Stimulated activated CD4-positive, alpha-beta T cell treated with anti-CD3 and anti-CD28 coated beads, Interleukin-12 subunit alpha, Interleukin-12 subunit beta, amount 100 ng/mL, for 48 hours (primary cell): Measurements from ENCODE around the gene CCDC9.
"Not testable (repeated sequence)": the region's sequence is repeated elsewhere in the genome, so short reads cannot be mapped to it uniquely, and the experiment has no call there.

Experiments
- DNase-seq, 3 donors: peaks; one replicate each; pipeline ENCODE4 v3.0.0-alpha.2; 2020; ENCODE audit warnings: low read depth in 2 of 3, low spot score in 1 of 3

Gene CCDC9

DNA sequence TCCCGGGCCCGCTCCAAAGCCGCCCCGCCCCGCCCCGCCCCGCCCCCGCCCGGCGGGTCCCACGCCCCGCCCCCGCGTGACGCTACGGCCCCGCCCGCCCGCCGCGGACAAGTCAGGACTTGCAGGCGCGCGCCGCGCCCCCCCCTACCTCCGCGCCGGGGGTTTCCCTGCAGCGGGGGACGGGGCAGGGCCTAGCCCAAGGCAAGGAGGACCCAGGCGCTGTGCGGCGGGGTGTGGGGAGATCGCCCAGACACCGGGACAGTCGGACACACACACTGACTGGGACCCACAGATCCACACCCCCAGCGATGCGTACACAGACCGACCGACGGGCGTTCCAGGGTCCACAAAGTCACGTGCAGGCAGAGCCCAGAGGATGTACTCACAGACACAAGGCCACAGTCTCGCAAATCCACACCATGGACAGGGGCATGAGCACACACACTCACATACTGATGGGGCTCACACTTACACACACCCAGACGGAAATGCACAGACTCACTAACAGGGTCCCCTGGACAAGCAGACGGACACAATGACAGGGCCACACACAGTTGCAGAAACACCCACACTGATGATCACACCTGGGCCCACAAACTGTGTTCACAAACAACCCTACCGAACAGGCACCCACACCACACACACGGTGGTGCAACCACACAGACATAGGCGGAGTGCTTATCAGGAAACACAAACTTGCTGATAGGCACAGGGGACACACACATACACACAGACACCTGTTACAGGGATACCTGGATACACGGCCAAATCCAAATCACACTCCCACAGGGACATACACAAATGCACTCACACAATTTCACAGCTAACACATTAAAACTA, 24.9 kb upstream of the CCDC9 start:
- DNase-seq: peak; percentile 69 to 86 (median 76)

DNA sequence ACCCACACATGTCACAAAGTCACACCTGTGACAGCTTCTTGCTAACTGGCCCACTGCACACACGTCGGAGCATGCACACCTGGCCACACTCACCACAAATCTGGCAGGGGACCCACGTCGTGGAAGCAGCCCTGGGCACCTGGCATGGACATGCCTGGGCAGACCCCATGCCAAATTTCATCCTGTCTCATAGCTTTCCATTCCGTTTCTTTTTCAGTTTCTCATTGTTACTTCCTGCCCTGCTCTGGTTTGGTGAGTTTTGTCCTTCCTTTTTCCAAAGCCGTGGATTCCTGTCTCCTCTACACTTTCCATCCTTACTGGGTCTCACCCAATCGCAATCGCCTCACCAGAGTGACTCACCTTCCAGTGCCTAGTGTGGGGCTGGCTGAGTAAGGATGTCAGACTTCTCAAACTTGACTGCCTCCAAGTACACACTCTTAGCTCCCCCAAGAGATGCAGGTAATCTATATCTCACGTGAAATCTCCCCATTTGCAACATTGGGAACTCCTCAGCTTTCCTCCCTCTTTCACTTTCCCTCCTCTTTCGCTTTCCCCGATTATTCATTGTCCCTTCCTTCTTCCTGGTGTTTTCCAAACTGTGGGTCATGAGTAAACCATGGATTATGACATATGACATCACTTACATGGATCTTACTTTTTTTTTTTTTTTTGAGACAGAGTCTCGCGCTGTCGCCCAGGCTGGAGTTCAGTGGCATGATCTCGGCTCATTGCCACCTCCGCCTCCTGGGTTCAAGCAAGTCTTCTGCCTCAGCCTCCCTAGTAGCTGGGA, 23.7 kb upstream of the CCDC9 start:
- no peak for DNase-seq

DNA sequence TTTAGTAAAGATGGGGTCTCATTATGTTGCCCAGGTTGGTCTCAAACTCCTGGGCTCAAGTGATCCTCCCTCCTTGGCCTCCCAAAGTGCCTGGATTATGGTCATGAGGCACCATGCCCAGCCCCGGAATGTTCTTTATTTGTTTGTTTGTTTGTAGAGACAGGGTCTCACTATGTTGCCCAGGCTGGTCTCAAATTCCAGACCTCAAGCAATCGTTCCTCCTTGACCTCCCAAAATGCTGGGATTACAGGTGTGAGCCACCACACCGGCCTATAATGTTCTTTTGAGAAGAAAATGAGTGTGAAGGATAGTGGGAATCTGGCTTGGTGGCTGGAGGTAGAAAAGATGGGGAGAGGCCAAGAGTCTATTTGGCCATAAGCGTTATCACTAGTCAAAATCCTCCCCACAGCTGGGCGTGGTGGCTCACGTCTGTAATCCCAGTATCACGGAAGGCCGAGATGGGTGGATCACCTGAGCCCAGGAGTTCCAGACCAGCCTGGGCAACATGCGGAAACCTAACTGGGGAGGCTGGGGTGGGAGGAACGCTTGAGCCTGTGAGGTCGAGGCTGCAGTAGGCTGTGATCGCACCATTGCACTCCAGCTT, 20.2 kb upstream of the CCDC9 start:
- no peak for DNase-seq

DNA sequence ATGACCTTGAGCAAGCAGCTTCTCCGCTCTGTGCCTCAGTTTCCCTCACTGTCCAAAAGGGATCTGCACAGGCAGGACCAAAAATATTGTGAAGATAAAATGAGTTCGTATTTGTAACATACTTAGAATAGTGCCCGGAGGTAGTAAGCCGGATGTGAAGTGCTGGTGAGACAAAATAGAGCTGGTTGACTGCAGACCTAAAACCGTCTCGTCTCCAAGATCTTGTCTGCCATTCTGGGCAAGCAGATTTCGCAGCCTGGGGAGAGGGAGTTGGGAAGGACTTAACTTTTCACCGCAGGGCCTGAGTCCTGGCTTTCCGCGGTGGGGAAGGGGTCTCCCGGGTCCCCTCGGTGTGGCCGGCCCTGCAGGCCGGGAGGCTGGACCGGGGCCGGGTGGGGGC, 17.2 kb upstream of the CCDC9 start:
- no peak for DNase-seq

DNA sequence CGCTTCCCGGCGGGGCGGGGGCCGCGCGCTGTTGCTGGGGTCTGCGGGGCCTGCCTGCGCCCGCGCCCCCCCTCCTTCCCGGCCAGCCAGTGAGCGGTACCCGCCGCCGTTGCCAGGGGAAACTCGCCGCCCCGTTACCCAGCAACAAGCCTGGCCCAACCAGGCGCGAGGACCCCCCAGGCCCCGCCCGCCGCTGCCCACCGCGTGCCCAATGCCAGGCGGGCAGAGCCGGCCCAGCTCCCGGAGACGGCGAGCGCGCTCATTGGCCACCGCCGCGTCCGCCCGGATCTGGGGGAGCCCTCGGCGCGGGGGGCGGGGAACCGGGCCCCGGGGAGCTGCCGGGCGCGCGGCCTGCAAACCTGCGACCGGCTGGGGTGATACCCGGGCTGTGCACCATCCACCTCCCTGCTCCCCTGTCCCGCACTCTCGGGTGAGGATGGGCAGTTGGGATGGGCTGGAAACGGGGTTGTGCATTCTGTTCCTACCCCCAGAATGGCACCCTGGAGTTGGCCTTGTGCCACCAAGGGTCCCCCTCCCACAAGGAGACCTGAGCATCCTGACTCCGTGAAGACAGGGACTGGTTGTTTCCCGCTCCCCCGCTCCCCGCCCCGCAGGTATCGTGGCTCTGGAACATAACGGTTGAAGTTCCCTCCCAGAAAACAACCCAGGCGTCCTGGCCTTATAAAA, 16.6 kb upstream of the CCDC9 start:
- DNase-seq: no peak

DNA sequence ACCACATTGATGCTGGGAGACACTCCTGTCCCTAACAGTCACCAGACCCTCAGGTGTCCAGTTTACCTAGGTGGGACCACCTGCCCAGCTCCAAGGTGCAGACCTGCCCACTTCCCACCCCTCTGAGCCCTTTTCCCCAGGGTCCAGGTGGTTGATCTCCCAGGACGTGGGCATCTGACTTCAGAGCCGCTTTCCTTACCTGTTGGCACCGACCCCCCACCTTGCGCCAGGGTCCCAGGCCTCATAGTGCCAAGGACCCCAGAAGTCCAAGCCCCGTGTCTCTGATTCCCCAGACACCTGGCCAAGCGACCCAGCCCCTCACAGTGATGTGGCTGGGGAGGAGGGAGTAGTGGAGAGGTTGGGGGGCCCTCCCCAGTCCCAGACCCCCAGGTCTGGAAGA, 15.8 kb upstream of the CCDC9 start:
- DNase-seq: no peak

DNA sequence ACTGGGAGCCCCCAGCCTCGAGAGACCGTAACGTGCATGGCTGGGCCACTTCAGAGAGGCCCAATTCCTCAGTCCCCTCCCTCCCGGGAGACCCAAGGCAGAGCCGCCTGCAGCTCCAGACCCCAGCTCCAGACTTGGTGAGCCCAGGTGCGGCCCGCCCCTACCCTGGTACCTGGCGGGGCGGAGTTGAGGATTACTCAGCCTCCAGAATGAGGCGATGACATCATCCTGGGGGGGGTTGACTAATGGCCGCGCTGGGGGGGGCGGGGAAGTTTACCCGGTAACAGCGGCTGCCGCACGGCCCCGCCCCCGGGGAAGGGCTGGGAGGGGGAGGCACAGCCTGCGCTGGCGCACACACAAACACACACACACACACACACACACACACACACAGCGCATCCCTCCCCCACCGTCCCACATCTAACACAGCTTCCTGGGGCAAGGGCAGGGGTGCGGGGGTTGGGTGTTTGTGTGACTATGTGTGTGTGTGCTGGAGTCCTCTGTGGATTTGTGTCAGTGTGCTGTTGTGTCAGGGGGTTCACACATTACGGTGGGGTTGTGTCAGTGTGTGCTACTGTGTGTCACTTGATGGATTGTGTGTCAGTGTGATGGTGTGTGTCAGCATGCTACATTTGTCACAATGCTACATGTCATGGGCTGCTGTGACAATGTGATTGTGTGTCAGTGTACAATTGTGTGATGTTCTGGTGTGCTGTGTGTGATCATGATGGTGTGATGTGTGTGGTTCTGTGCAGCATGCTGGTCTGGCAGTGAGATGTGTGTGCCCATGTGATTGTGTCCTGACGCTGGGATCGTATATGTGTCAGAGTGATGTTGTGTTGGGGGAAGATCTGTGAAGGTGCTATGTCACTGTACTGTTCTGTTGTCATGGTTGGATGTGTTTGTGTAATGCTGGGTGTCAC, 15.1 kb upstream of the CCDC9 start:
- DNase-seq: peak; percentile 54 to 78 (median 74)

DNA sequence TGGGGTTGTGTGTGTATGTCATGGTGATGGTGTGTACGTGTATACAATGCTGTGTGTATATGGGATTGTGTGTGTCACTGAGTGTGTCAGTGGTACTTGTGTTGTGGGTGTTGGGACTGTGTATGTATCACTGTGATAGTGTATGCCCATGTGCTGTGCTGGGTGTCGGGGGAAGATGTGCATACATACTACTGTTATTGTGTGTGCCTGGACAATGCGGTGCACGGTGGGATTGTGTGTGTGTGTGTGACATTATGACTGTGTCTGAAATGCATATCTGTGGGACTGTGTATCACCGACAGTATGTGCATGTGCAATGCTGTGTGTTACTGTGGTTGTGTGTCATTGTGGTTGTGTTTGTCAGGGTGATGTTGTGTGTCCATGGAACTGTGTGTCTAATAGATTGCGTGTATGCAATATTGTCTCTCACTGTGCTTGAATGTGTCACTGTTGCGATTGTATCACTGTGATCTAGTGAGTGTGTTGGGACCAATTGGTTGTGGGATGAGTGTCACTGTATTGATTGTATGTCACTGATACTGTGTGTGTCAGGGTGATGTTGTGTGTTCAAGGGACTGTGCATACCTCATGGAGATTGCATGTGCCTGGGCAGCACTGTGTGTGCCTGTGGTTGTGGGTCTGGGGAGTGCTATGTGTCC, 14.3 kb upstream of the CCDC9 start:
- no peak for DNase-seq

DNA sequence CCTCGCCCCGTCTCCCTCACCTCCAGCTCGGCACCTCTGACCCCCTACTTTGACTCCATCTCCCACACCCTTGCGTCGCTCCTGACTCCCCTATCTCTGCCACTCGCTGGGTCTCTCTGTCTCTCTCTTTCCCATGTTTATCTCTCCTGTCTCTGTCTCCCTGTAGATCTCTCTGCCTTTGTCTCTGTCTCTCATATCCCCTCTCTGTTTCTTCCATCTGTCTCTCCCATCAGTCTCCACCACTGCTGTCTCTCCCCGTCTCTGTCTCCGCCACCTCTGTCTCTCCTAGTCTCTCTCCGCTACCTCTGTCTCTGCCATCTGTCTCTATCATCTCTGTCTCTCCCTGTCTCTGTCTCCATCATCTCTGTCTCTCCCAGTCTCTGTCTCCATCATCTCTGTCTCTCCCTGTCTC, 13.0 kb upstream of the CCDC9 start:
- no peak for DNase-seq

DNA sequence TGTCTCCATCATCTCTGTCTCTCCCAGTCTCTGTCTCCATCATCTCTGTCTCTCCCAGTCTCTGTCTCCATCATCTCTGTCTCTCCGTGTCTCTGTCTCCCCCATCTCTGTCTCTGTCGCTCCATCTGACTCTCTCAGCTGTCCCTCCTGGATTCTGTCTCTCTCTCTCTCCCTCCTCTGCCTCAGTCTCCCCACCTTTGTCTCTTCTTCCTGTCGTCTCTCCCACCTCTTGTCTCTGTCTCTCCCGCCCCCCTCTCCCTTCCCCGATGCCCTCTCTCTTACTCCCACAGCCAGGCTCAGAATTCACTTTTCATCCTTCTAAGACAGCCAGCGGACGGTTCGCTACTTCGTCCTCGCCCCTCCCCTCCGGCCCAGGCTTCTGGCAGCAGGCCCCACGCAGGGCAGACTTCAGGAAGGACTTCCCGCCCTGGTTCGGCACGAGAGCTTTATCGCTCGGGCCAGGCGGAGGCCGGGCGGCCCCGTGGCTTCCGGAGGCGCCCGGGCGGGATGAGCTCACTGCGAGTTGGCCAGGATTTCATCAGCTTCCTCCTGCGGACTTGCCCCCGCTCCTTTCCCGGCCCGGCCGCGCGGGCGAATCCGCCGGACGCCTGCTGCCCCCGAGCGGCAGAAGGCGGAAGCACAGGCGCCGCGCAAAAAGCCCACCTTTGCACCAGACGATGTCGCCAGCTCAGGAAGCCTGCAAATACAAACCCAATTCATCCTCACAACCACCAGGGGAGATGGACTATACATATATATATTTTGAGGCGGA, 12.4 kb upstream of the CCDC9 start:
- DNase-seq: peak; percentile 88 to 92 (median 92)

DNA sequence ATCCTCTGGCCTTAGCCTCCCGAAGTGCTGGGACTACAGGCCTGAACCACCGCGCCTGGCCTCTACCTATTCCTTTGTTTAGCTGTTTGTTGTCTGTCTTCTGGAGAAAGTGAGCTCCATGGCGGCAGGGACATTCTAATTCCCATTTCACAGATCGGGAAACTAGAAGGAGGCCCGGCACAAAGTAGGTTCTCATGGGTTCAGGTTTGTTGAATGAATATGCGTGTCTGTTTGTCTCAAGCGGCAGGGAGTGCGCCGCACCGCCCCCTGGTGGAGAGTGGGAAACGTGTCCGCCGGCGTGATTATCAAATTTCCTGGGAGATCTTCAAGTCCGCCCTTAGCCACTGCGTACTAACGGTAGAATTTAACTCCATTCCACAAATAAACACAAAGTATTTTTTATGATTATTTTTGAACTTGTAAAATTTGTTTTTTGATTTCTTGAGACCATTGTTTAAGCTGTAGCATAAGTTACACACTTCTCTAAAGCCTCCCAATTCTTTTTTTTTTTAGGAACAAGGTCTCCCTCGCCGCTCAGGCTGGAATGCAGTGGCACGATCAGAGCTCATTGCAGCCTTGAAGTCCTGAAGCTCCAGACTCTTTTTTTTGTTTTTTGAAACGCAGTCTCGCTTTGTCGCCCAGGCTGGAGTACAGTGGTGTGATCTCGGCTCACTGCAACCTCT, 8.9 kb upstream of the CCDC9 start:
- peak; percentile 71 to 83 (median 77) for DNase-seq

DNA sequence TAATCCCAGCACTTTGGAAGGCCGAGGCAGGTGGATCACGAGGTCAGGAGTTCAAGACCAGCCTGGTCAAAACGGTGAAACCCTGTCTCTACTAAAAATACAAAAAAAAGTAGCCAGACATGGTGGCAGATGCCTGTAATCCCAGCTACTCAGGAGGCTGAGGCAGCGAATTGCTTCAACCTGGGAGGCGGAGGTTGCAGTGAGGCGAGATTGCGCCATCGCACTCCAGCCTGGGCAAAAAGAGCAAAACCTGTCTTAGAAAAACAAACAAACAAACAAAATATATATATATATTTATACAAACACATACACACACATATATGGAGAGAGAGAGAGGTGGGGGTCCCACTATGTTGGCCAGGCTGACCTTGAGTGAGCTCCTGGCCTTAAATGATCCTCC, 3.3 kb upstream of the CCDC9 start:
- DNase-seq: not testable (repeated sequence)

DNA sequence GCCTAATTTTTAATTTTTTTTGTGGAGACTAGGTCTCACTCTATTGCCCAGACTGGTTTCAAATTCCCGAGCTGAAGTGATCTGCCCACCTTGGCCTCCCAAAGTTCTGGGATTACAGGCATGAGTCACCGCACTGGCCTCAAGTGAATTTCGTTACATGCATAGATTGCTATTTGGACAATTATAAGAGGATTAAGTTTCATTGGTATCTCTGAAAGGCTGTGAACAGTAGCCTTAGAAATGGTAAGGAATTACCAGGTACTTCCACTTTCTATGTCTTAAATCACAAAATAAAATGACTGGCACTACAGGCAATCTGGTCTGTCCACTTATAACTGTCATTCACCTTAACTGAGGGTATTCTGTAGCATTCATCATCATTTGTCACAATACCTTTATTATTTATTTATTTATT, 2.9 kb upstream of the CCDC9 start:
- DNase-seq: no peak

DNA sequence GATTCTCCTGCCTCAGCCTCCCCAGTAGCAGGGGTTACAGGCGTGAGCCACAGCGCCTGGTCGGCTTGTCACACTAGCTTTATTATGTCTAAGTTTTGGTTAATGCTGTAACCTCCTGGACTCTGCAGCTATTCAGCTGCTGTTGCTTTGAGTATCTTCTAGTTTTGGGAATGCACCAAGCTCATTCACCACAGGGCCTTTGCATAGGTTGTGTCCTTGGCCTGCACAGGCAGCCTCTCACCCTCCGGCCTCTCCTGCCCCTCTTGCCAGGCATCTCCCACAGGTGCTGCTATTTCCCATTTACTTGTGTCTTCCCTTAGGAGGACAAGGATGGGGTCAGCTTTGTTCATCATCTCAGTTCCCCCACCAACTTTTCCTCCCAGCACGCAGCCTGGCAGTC, 2.4 kb upstream of the CCDC9 start:
- DNase-seq: no peak

DNA sequence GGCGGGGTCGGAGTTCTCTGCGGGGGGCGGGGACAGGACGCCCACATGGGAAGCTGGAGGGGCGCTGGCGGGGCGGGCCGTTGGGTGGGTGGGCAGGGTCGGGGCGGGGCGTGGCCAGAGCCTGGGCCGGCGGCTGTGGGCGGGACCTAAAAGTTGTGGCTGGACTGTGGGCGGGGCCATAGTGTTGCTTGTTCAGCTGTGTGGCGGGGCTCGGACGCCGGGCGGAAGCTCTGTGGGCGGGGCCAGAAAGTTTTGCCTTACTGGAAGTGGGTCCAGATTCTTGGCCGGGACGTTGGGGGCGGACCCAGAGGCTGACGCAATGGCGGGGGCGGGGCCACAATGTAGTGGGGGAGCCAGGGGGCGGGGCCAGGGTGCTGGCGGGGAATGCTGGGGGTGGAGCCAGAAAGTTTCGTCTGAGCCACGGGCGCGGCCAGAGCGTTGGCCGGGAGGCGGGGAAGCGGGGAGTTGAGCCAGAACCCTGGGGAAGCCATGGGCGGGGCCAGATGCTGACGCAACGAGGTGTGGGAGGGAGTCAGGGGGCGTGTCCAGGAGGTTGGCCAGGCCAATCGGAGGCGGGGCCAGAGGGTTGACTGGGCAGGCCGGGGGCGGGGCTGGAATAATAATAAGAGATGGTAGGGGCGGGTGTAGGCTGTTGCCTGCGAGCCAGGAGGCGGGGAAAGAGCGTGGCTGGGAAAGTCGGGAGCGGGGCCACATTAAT, 527 bp downstream of the CCDC9 start:
- DNase-seq: peak; percentile 100

DNA sequence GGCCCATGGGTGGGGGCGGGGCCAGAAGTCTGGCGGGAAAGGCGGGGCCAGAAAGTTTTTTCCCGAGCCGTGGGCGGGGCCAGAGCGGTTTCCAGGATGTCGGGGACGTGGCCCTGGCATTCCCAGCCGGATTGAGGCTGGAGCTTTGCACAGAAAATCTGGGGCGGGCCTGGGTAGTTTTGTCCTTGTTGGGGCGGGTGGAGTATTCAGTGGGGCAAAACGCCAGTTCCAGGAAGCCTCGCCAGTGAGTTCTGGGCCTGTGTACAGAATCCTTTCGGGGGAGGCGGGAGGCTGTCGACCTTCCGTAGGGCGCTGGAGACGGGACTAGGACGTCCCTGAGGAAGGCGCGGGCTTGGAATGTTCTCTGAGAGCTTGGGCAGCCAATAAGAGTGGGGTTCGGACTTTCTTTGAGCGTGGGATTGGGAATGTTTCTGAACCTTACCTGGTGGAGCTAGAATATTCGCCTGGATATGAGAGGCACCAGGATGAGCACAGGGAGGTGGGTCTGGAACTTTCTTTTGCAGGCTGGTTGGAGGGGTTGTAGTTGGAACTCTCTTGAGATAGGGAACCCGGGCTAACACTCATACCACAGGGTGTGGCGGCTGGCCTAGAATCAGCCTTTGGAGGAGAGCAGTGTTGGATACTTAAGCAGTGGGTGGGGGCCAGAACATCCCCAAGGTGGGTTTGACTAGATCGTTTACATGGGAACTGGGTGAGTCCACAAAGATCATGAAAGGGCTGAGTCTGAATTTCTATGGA, 1.3 kb downstream of the CCDC9 start:
- DNase-seq: peak in 1 of 3 donors; percentile 26

DNA sequence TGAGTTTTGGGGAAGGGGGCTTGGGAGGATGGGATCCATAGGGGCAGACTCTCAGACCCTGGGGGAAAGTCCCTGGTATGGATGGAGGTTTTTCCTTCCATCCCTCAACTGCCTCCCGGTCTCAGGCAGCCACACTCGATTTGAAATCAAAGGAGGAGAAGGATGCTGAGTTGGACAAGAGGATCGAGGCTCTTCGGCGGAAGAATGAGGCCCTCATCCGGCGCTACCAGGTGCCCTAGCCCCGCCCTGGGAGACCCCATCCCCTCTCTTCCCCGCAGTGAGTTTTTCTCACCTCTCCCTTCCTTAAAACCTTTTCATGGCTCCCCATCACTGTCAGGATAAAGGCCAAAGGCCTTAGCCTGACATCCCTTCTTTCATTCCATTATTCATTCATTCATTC, 2.1 kb downstream of the CCDC9 start:
- no peak for DNase-seq
